Subcutaneous adipose tissue (tissue), 4 donors: Measurements from ENCODE around the gene EVL. TPM values are rescaled to one million over a fixed set of nuclear protein-coding genes. Genes with fewer than 3 reads are reported as not detected.

Source experiments
- CTCF ChIP-seq: fragments of 450-650 bp; IDR thresholded peaks from one replicate; pipeline ENCODE4 v1.5.1; 2016; ENCODE audit warnings: low read depth, mild to moderate bottlenecking, control low read depth, antibody characterized with exemption, moderate library complexity
- total RNA-seq, 4 donors: library from RNA; depleted of rRNA; stranded (reverse); fragments of >200 nt; gene quantifications; one replicate each; pipeline ENCODE4 v1.1.0, GENCODE V29; 2016

EVL gene
- total RNA-seq, 4 donors from 2014 or later = 36.7 to 108 (median 46.5) TPM

GRCh38 chr14:100135784-100136183 is 70.6 kb downstream of the EVL start:
- TF ChIP-seq CTCF = no peak

GRCh38 chr14:100137173-100137572 is 72.0 kb downstream of the EVL start:
- no peak for TF ChIP-seq CTCF

- no peak for TF ChIP-seq CTCF
Measured at GRCh38 chr14:100138082-100138787, 73.0 kb downstream of the EVL start.

GRCh38 chr14:100138955-100139354 is 73.7 kb downstream of the EVL start:
- no peak for TF ChIP-seq CTCF

GRCh38 chr14:100140452-100141078 is 75.3 kb downstream of the EVL start:
- no peak for TF ChIP-seq CTCF

GRCh38 chr14:100141098-100141497 is 75.9 kb downstream of the EVL start:
- TF ChIP-seq CTCF = no peak

GRCh38 chr14:100142073-100143040 is 77.1 kb downstream of the EVL start:
- TF ChIP-seq CTCF = no peak
